Tongue (tissue), 2 donors: Measurements from ENCODE around the gene USP28. TPM values are rescaled to one million over a fixed set of nuclear protein-coding genes. Genes with fewer than 3 reads are reported as not detected.
"Not testable (repeated sequence)": the region's sequence is repeated elsewhere in the genome, so short reads cannot be mapped to it uniquely, and the experiment has no call there.

Experiments used
- DNase-seq: peaks from one replicate; pipeline ENCODE4 v3.0.0-alpha.2; 2015
- total RNA-seq: library from RNA; depleted of rRNA; stranded (reverse); fragments of >200 nt; gene quantifications from one replicate; pipeline ENCODE4 v1.2.3, GENCODE V29; 2014

The USP28 gene
- 107 TPM for total RNA-seq

- DNase-seq = peak; percentile 98
Observed at GRCh38 chr11:113875234-113876073, at the start of gene USP28. Gene USP28, minus strand, starts transcription at chr11:113875572. Its CDS starts 71 bp downstream, at chr11:113875501.

- DNase-seq = no peak
Observed at GRCh38 chr11:113923572-113923971, 48.2 kb upstream of the USP28 start.

GRCh38 chr11:113911491-113911890, 36.1 kb upstream of the USP28 start:
- DNase-seq = not testable (repeated sequence)

GRCh38 chr11:113908098-113908497, 32.7 kb upstream of the USP28 start:
- no peak for DNase-seq

- DNase-seq = no peak
Observed at GRCh38 chr11:113907681-113908080, 32.3 kb upstream of the USP28 start.

GRCh38 chr11:113907152-113907551, 31.8 kb upstream of the USP28 start:
- no peak for DNase-seq

- DNase-seq = no peak
Observed at GRCh38 chr11:113906516-113906915, 31.1 kb upstream of the USP28 start.

- no peak for DNase-seq
Observed at GRCh38 chr11:113906038-113906437, 30.7 kb upstream of the USP28 start.

GRCh38 chr11:113904379-113905101, 29.2 kb upstream of the USP28 start, which contains the start of gene HTR3B:
Gene HTR3B, plus strand, starts transcription at chr11:113904796. Its CDS starts 138 bp downstream, at chr11:113904934.
- DNase-seq = no peak

- DNase-seq = no peak
Observed at GRCh38 chr11:113901141-113901540, 25.8 kb upstream of the USP28 start.

- peak; percentile 83 for DNase-seq
Observed at GRCh38 chr11:113896156-113896879, 20.9 kb upstream of the USP28 start.

- no peak for DNase-seq
Observed at GRCh38 chr11:113895367-113896155, 20.2 kb upstream of the USP28 start.

GRCh38 chr11:113894421-113894996, 19.1 kb upstream of the USP28 start:
- no peak for DNase-seq

- no peak for DNase-seq
Observed at GRCh38 chr11:113888848-113889247, 13.5 kb upstream of the USP28 start.

GRCh38 chr11:113885897-113886296, 10.5 kb upstream of the USP28 start:
- no peak for DNase-seq

GRCh38 chr11:113884361-113884836, 9.0 kb upstream of the USP28 start:
- no peak for DNase-seq

- peak; percentile 54 for DNase-seq
Observed at GRCh38 chr11:113881856-113882255, 6.5 kb upstream of the USP28 start.

- DNase-seq = no peak
Observed at GRCh38 chr11:113880971-113881370, 5.6 kb upstream of the USP28 start.

GRCh38 chr11:113879446-113879845, 4.1 kb upstream of the USP28 start:
- not testable (repeated sequence) for DNase-seq

GRCh38 chr11:113877670-113878055, 2.3 kb upstream of the USP28 start:
- DNase-seq = no peak
